OCI-LY7 (cell line): ENCODE measurements around the gene MRC2.

Source experiments
- EZH2phosphoT487 ChIP-seq: fragments of 200-600 bp; sonication (generic); IDR thresholded peaks from 2 replicates; pipeline ENCODE4 v1.6.1; 2018; ENCODE audit warnings: low read depth, borderline replicate concordance, mild to moderate bottlenecking, mixed run types, antibody characterized with exemption, low read length, moderate library complexity, mixed read lengths
- TF ChIP-seq, protein P1 (sequence below): fragments of 200-600 bp; sonication (generic); conservative IDR thresholded peaks from 2 replicates; pipeline ENCODE4 v1.5.1; 2014; ENCODE audit warnings: mild to moderate bottlenecking, antibody characterized with exemption, low read length, moderate library complexity, mixed read lengths

DNA sequence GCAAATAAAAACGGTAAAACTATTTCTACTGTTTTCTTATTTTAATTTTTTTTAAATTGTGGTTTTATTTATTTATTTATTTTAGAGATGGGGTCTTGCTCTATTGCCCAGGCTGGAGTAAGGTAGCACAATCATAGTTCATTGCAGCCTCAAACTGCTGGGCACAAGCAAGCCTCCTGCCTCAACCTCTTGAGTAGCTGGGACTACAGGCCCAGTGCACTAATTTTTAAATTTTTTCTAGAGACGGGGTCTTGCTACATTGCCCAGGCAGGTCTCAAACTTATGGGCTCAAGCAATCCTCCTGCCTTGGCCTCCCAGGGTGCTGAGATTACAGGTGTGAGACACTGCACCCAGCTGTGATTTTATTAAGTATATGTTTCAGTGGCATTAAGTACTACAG lies 46.5 kb upstream of the MRC2 start:
- TF ChIP-seq, protein P1, sequence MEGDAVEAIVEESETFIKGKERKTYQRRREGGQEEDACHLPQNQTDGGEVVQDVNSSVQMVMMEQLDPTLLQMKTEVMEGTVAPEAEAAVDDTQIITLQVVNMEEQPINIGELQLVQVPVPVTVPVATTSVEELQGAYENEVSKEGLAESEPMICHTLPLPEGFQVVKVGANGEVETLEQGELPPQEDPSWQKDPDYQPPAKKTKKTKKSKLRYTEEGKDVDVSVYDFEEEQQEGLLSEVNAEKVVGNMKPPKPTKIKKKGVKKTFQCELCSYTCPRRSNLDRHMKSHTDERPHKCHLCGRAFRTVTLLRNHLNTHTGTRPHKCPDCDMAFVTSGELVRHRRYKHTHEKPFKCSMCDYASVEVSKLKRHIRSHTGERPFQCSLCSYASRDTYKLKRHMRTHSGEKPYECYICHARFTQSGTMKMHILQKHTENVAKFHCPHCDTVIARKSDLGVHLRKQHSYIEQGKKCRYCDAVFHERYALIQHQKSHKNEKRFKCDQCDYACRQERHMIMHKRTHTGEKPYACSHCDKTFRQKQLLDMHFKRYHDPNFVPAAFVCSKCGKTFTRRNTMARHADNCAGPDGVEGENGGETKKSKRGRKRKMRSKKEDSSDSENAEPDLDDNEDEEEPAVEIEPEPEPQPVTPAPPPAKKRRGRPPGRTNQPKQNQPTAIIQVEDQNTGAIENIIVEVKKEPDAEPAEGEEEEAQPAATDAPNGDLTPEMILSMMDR = no peak
- no peak for TF ChIP-seq EZH2phosphoT487
